Caco-2 (cell line): ENCODE results near the gene MCTP1. TPM values are rescaled to one million over a fixed set of nuclear protein-coding genes. Genes with fewer than 3 reads are reported as not detected.

ENCODE experiments used
- BruUV-seq: library from RNA; stranded (reverse); fragments of 400-500 nt; replicated peaks from 2 replicates; lab custom pipeline; 2021; lab: Mats Ljungman, UMichigan
- CTCF ChIA-PET: fragments of 300-600 bp; sonication (Branson Sonifier 250); formaldehyde crosslinking; loops from one replicate; lab custom pipeline; 2022; ENCODE audit warnings: antibody characterized with exemption; lab: Charles Lee
- POLR2A ChIA-PET: fragments of 300-600 bp; sonication (Branson Sonifier 250); formaldehyde crosslinking; loops from one replicate; lab custom pipeline; 2022; ENCODE audit warnings: antibody characterized with exemption; lab: Charles Lee
- DNase-seq, 2 experiments: peaks; one replicate each; pipeline versions ENCODE4 v3.0.0 to v3.0.0-alpha.2; 2020 to 2022
- H3K27me3 ChIP-seq: replicated peaks from 2 replicates; pipeline ENCODE4 v1.6.0; 2011; ENCODE audit warnings: low read length; ENCODE audit not compliant: control insufficient read depth, insufficient read depth
- H3K36me3 ChIP-seq: 2 replicates; pipeline ENCODE4 v1.5.1; 2011; ENCODE audit warnings: low read length; ENCODE audit not compliant: control insufficient read depth, insufficient read depth
- H3K4me1 ChIP-seq: fragments of 250-450 bp; sonication (Bioruptor Pico); 2 replicates; pipeline ENCODE4 v1.5.1; 2020; ENCODE audit warnings: mild to moderate bottlenecking
- H3K4me3 ChIP-seq: 2 replicates; pipeline ENCODE4 v1.5.1; 2011; ENCODE audit warnings: low read depth, mild to moderate bottlenecking, control low read depth, low read length
- H3K9me3 ChIP-seq: fragments of 250-450 bp; sonication (Bioruptor Pico); 2 replicates; pipeline ENCODE4 v1.5.1; 2020; ENCODE audit warnings: mild to moderate bottlenecking, moderate library complexity
- H3K27ac Mint-ChIP-seq: one replicate; pipeline ENCODE4 v1.8.0; 2022; ENCODE audit warnings: mixed read lengths; ENCODE audit not compliant: unreplicated experiment
- H3K27me3 Mint-ChIP-seq: one replicate; pipeline ENCODE4 v1.8.0; 2022; ENCODE audit warnings: mixed read lengths; ENCODE audit not compliant: insufficient read depth, unreplicated experiment
- H3K36me3 Mint-ChIP-seq: one replicate; pipeline ENCODE4 v1.8.0; 2022; ENCODE audit warnings: mild to moderate bottlenecking, mixed read lengths; ENCODE audit not compliant: insufficient read depth, unreplicated experiment
- H3K4me1 Mint-ChIP-seq: one replicate; pipeline ENCODE4 v1.8.0; 2022; ENCODE audit warnings: low read depth, mixed read lengths; ENCODE audit not compliant: unreplicated experiment
- H3K4me3 Mint-ChIP-seq: one replicate; pipeline ENCODE4 v1.8.0; 2022; ENCODE audit warnings: mild to moderate bottlenecking, moderate library complexity, mixed read lengths; ENCODE audit not compliant: unreplicated experiment
- H3K9me3 Mint-ChIP-seq: one replicate; pipeline ENCODE4 v1.8.0; 2022; ENCODE audit warnings: mixed read lengths; ENCODE audit not compliant: unreplicated experiment
- CTCF ChIP-seq, 2 experiments: fragments of 200-600 bp in 1 of 2; IDR thresholded peaks; 1 replicate in 1 of 2; 2 replicates in 1 of 2; pipeline versions ENCODE4 v1.5.1 to v1.8.0; 2011 to 2022; ENCODE audit warnings: antibody characterized with exemption in 1 of 2, control low read depth in 1 of 2, inconsistent platforms in 1 of 2, low read depth in 1 of 2, low read length in 1 of 2, mild to moderate bottlenecking in 1 of 2, moderate library complexity in 1 of 2; ENCODE audit not compliant: insufficient read depth in 1 of 2, severe bottlenecking in 1 of 2, unreplicated experiment in 1 of 2
- intact Hi-C: fragments of 100-400 bp; cut with micrococcal nuclease; formaldehyde crosslinking; loops from one replicate; pipeline ENCODE4 v1.10.0; 2022; ENCODE audit not compliant: unreplicated experiment
- total RNA-seq: library from RNA; stranded (reverse); gene quantifications from 2 replicates; pipeline ENCODE4 v1.2.3, GENCODE V29; 2022

MCTP1 gene
- total RNA-seq, 1 experiment from 2014 or later, result 3.2 TPM

DNA sequence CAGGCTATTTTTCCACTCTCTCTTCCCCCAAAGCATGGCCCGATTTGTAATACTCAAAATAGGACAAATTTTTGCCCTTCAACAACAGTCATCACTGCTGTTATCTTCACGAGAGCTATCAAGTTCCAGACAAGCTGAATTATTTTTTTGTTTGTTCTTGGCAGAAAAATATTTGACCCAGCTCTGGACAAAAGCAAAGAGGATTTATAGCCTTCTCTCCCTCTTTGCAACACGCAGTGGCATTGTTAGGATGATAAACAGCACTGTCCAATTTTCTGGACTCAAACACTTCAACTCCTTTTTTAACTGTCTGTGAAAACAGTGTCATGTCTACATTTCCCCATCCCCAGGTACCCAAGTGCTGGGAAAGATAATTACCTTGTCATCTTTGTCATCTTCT is 506.2 kb downstream of the MCTP1 start:
- H3K27me3 Mint-ChIP-seq, result peaks cover 28% of the 10 kb centered on the region
- H3K36me3 Mint-ChIP-seq, result no peaks in the 10 kb centered on the region
- POLR2A ChIA-PET, result no interaction called here

GRCh38 chr5:94778299-94778698 is 506.6 kb downstream of the MCTP1 start:
- BruUV-seq, result no TSS peak

More for the DNA sequence above, 506.2 kb downstream of the MCTP1 start:
- H3K4me1 ChIP-seq, result no peaks in the 10 kb centered on the region
- H3K9me3 ChIP-seq, result no peaks in the 10 kb centered on the region
- Mint-ChIP-seq H3K9me3 (no peaks in the 10 kb centered on the region), H3K27ac (no peak overlapping the region), H3K4me3 (no peak overlapping the region), H3K4me1 (peaks cover 6% of the 10 kb centered on the region)
- no peak overlapping the region for H3K4me3 ChIP-seq
- CTCF ChIA-PET, result no interaction called here
- H3K36me3 ChIP-seq, result no peaks in the 10 kb centered on the region
- no peak for TF ChIP-seq CTCF (IDR thresholded peaks at IDR 0.05; ENCODE audit: insufficient read depth in 1 of 2, low read depth in 1 of 2, low read length in 1 of 2, severe bottlenecking in 1 of 2, unreplicated experiment in 1 of 2)
- no TSS peak for BruUV-seq
- no peak for DNase-seq
- H3K27me3 ChIP-seq, result no peaks in the 10 kb centered on the region
- intact Hi-C loops, result no loop called here

GRCh38 chr5:94777056-94777880 is 507.6 kb downstream of the MCTP1 start:
- Mint-ChIP-seq H3K4me1 (peaks cover 6% of the 10 kb centered on the region), H3K9me3 (no peaks in the 10 kb centered on the region), H3K27me3 (peaks cover 20% of the 10 kb centered on the region), H3K27ac (no peak overlapping the region), H3K36me3 (no peaks in the 10 kb centered on the region), H3K4me3 (no peak overlapping the region)
- no peaks in the 10 kb centered on the region for H3K36me3 ChIP-seq
- no peak for TF ChIP-seq CTCF (IDR thresholded peaks at IDR 0.05; ENCODE audit: insufficient read depth in 1 of 2, low read depth in 1 of 2, low read length in 1 of 2, severe bottlenecking in 1 of 2, unreplicated experiment in 1 of 2)
- no TSS peak for BruUV-seq
- no peaks in the 10 kb centered on the region for H3K4me1 ChIP-seq
- no peaks in the 10 kb centered on the region for H3K9me3 ChIP-seq
- no peak for DNase-seq
- ChIA-PET CTCF (no interaction called here), POLR2A (no interaction called here)
- no peaks in the 10 kb centered on the region for H3K27me3 ChIP-seq
- no peak overlapping the region for H3K4me3 ChIP-seq
- intact Hi-C loops, result no loop called here

More at GRCh38 chr5:94778299-94778698, 506.6 kb downstream of the MCTP1 start:
- Mint-ChIP-seq H3K27me3 (peaks cover 29% of the 10 kb centered on the region), H3K4me3 (no peak overlapping the region), H3K36me3 (no peaks in the 10 kb centered on the region), H3K27ac (no peak overlapping the region), H3K4me1 (peaks cover 6% of the 10 kb centered on the region), H3K9me3 (no peaks in the 10 kb centered on the region)
- no peak for DNase-seq
- Histone ChIP-seq H3K27me3 (no peaks in the 10 kb centered on the region), H3K9me3 (no peaks in the 10 kb centered on the region), H3K4me1 (no peaks in the 10 kb centered on the region), H3K36me3 (no peaks in the 10 kb centered on the region), H3K4me3 (no peak overlapping the region)
- intact Hi-C loops, result no loop called here
- POLR2A ChIA-PET, result no interaction called here
- CTCF ChIA-PET, result no interaction called here
- no peak for TF ChIP-seq CTCF (IDR thresholded peaks at IDR 0.05; ENCODE audit: insufficient read depth in 1 of 2, low read depth in 1 of 2, low read length in 1 of 2, severe bottlenecking in 1 of 2, unreplicated experiment in 1 of 2)
